ENCODE measurements around the gene EFCAB11.

EFCAB11 gene

GRCh38 chr14:89865153-89865552, 89.4 kb downstream of the EFCAB11 start:
- DNase-seq: no peak

- no peak for DNase-seq
These were observed 91.7 kb downstream of the EFCAB11 start for GRCh38 chr14:89862856-89863255.

GRCh38 chr14:89861630-89862029, 92.9 kb downstream of the EFCAB11 start:
- DNase-seq: no peak

- no peak for DNase-seq
These were observed 96.4 kb downstream of the EFCAB11 start for GRCh38 chr14:89858089-89858488.

GRCh38 chr14:89856871-89857345, 97.6 kb downstream of the EFCAB11 start:
- no peak for DNase-seq

GRCh38 chr14:89855961-89856656, 98.4 kb downstream of the EFCAB11 start:
- no peak for DNase-seq

GRCh38 chr14:89853936-89854693, 100.4 kb downstream of the EFCAB11 start:
- DNase-seq: no peak

GRCh38 chr14:89851106-89851505, 103.4 kb downstream of the EFCAB11 start:
- peak; percentile 90 for DNase-seq

- no peak for DNase-seq
These were observed 104.6 kb downstream of the EFCAB11 start for GRCh38 chr14:89849931-89850330.

- DNase-seq: no peak
These were observed 106.4 kb downstream of the EFCAB11 start for GRCh38 chr14:89848165-89848564.

- no peak for DNase-seq
These were observed 109.2 kb downstream of the EFCAB11 start for GRCh38 chr14:89845346-89845745.

GRCh38 chr14:89844508-89844907, 110.0 kb downstream of the EFCAB11 start:
- no peak for DNase-seq

- no peak for DNase-seq
These were observed 111.7 kb downstream of the EFCAB11 start for GRCh38 chr14:89842837-89843236.

GRCh38 chr14:89841851-89842250, 112.7 kb downstream of the EFCAB11 start:
- DNase-seq: no peak

- DNase-seq: no peak
These were observed 117.6 kb downstream of the EFCAB11 start for GRCh38 chr14:89836830-89837469.

- DNase-seq: no peak
These were observed 120.9 kb downstream of the EFCAB11 start for GRCh38 chr14:89833661-89834060.

GRCh38 chr14:89833120-89833532, 121.4 kb downstream of the EFCAB11 start:
- no peak for DNase-seq

- DNase-seq: no peak
These were observed 125.9 kb downstream of the EFCAB11 start for GRCh38 chr14:89828471-89829165.

- no peak for DNase-seq
These were observed 127.3 kb downstream of the EFCAB11 start for GRCh38 chr14:89827265-89827664.

- DNase-seq: no peak
These were observed 127.9 kb downstream of the EFCAB11 start for GRCh38 chr14:89826596-89826995.

GRCh38 chr14:89823743-89824142, 130.8 kb downstream of the EFCAB11 start:
- DNase-seq: no peak

GRCh38 chr14:89814126-89814525, 140.4 kb downstream of the EFCAB11 start:
- DNase-seq: no peak

GRCh38 chr14:89813617-89814031, 140.9 kb downstream of the EFCAB11 start:
- DNase-seq: no peak
